Epithelial cell of proximal tubule (primary cell): ENCODE measurements around the gene PHEX. TPM values are rescaled to one million over a fixed set of nuclear protein-coding genes. Genes with fewer than 3 reads are reported as not detected.

ENCODE experiments used
- DNase-seq: peaks from one replicate; pipeline ENCODE4 v3.0.0-alpha.2; 2011; ENCODE audit warnings: low read depth
- H3K4me3 ChIP-seq: 2 replicates; pipeline ENCODE4 v1.5.1; 2011; ENCODE audit warnings: low read depth, mild to moderate bottlenecking, low read length
- total RNA-seq: library from RNA; depleted of rRNA; stranded (reverse); fragments of >200 nt; gene quantifications from 2 replicates; pipeline ENCODE4 v1.2.3, GENCODE V29; 2015
- TF ChIP-seq, protein P1 (sequence below): conservative IDR thresholded peaks from 2 replicates; pipeline ENCODE4 v1.5.1; 2012; ENCODE audit warnings: low read depth, mild to moderate bottlenecking, low read length

Gene PHEX
- total RNA-seq, 1 donor from 2014 or later = 0.29 TPM

DNA sequence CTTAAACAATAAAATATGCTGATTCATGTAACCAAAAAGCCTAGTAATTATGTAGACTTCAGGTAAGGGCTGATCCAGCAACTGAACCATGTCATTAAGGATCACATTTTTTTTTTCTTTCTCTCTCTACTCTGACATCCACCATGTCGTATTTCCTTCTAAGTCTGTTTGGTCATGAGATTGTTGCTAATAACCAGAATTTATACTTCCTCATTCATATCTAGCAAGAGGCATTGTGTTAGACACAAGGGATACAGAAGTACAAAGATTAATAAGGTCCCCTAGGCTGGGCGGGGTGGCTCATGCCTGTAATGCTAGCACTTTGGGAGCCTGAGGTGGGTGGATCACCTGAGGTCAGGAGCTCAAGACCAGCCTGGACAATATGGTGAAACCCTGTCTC lies 24.1 kb downstream of the PHEX start:
- no peak for DNase-seq
- H3K4me3 ChIP-seq = no peak overlapping the region
- TF ChIP-seq, protein P1, sequence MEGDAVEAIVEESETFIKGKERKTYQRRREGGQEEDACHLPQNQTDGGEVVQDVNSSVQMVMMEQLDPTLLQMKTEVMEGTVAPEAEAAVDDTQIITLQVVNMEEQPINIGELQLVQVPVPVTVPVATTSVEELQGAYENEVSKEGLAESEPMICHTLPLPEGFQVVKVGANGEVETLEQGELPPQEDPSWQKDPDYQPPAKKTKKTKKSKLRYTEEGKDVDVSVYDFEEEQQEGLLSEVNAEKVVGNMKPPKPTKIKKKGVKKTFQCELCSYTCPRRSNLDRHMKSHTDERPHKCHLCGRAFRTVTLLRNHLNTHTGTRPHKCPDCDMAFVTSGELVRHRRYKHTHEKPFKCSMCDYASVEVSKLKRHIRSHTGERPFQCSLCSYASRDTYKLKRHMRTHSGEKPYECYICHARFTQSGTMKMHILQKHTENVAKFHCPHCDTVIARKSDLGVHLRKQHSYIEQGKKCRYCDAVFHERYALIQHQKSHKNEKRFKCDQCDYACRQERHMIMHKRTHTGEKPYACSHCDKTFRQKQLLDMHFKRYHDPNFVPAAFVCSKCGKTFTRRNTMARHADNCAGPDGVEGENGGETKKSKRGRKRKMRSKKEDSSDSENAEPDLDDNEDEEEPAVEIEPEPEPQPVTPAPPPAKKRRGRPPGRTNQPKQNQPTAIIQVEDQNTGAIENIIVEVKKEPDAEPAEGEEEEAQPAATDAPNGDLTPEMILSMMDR = no peak

DNA sequence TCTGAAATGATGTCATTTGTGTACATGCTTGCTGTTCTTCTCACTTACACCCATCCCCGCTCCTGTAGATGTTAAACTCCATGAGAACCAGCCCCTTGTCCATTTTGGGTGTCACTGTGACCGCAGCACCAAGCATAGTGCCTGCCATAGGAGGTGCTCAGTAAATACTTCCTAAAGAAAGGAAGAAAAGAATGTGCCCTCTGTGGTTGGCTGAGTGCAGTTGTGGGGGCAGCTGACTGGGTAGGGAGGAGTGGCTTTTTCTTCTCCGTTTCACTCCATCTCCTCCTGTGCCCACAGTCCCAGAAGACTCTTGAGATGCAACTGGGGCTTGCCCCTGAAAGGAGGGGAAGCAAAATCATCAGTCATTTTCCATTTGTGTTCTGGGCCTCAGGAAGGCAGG lies 25.5 kb downstream of the PHEX start:
- DNase-seq = no peak
- TF ChIP-seq, protein P1 = no peak

GRCh38 chrX:22059775-22060174 lies 27.6 kb downstream of the PHEX start:
- no peak for DNase-seq
- TF ChIP-seq, protein P1 = no peak

More for the DNA sequence above, 25.5 kb downstream of the PHEX start:
- H3K4me3 ChIP-seq = no peak overlapping the region

GRCh38 chrX:22060415-22061280 lies 28.5 kb downstream of the PHEX start:
- DNase-seq = no peak

More at GRCh38 chrX:22059775-22060174, 27.6 kb downstream of the PHEX start:
- no peak overlapping the region for H3K4me3 ChIP-seq

GRCh38 chrX:22063284-22063683 lies 31.2 kb downstream of the PHEX start:
- TF ChIP-seq, protein P1 = no peak
- no peak overlapping the region for H3K4me3 ChIP-seq
- peak; percentile 6 for DNase-seq

More at GRCh38 chrX:22060415-22061280, 28.5 kb downstream of the PHEX start:
- H3K4me3 ChIP-seq = no peak overlapping the region
- TF ChIP-seq, protein P1 = no peak

GRCh38 chrX:22069586-22069985 lies 37.5 kb downstream of the PHEX start:
- H3K4me3 ChIP-seq = no peak overlapping the region
- DNase-seq = no peak
- TF ChIP-seq, protein P1 = no peak
